ENCODE data around the gene MAGEB10. TPM values are rescaled to one million over a fixed set of nuclear protein-coding genes. Genes with fewer than 3 reads are reported as not detected.
"Not testable (repeated sequence)": the region's sequence is repeated elsewhere in the genome, so short reads cannot be mapped to it uniquely, and the experiment has no call there.

The MAGEB10 gene
- polyA plus RNA-seq, 1 experiment, result not detected

GRCh38 chrX:27797575-27797974 is 10.2 kb upstream of the MAGEB10 start:
- Histone ChIP-seq H3K4me3 (ENCODE audit: low read depth, low read length) (no peak overlapping the region), H3K36me3 (ENCODE audit: control insufficient read depth, insufficient read depth, low read length) (no peaks in the 10 kb centered on the region), H3K27me3 (ENCODE audit: control insufficient read depth, insufficient read depth, low read length) (no peaks in the 10 kb centered on the region)
- POLR2A ChIA-PET, result no interaction called here
- TF ChIP-seq CTCF (IDR thresholded peaks at IDR 0.05; ENCODE audit: insufficient read depth, low read depth, low read length), result no peak
- no peak for DNase-seq (ENCODE audit: low read depth)
- CTCF ChIA-PET, result no interaction called here

- Histone ChIP-seq H3K4me3 (ENCODE audit: low read depth, low read length) (no peak overlapping the region), H3K27me3 (ENCODE audit: control insufficient read depth, insufficient read depth, low read length) (no peaks in the 10 kb centered on the region), H3K36me3 (ENCODE audit: control insufficient read depth, insufficient read depth, low read length) (no peaks in the 10 kb centered on the region)
- CTCF ChIA-PET, result no interaction called here
- POLR2A ChIA-PET, result no interaction called here
- TF ChIP-seq CTCF (IDR thresholded peaks at IDR 0.05; ENCODE audit: insufficient read depth, low read depth, low read length), result no peak
- DNase-seq (ENCODE audit: low read depth), result no peak
Measured at GRCh38 chrX:27808226-27808625, 436 bp downstream of the MAGEB10 start.

GRCh38 chrX:27808991-27809859 is 1.4 kb downstream of the MAGEB10 start:
- CTCF ChIA-PET; H3K27me3 ChIP-seq (ENCODE audit: control insufficient read depth, insufficient read depth, low read length); DNase-seq (ENCODE audit: low read depth); H3K36me3 ChIP-seq (ENCODE audit: control insufficient read depth, insufficient read depth, low read length); H3K4me3 ChIP-seq (ENCODE audit: low read depth, low read length); POLR2A ChIA-PET: not testable (repeated sequence)

GRCh38 chrX:27815209-27815608 is 7.4 kb downstream of the MAGEB10 start:
- no peak for DNase-seq (ENCODE audit: low read depth)
- no peak for TF ChIP-seq CTCF (IDR thresholded peaks at IDR 0.05; ENCODE audit: insufficient read depth, low read depth, low read length)
- no peak overlapping the region for H3K4me3 ChIP-seq (ENCODE audit: low read depth, low read length)
- no peaks in the 10 kb centered on the region for H3K27me3 ChIP-seq (ENCODE audit: control insufficient read depth, insufficient read depth, low read length)
- ChIA-PET CTCF (no interaction called here), POLR2A (no interaction called here)
- H3K36me3 ChIP-seq (ENCODE audit: control insufficient read depth, insufficient read depth, low read length), result no peaks in the 10 kb centered on the region

GRCh38 chrX:27823812-27824211 is 16.0 kb downstream of the MAGEB10 start:
- CTCF ChIA-PET, result no interaction called here
- TF ChIP-seq CTCF (IDR thresholded peaks at IDR 0.05; ENCODE audit: insufficient read depth, low read depth, low read length), result no peak
- no peaks in the 10 kb centered on the region for H3K27me3 ChIP-seq (ENCODE audit: control insufficient read depth, insufficient read depth, low read length)
- no peaks in the 10 kb centered on the region for H3K36me3 ChIP-seq (ENCODE audit: control insufficient read depth, insufficient read depth, low read length)
- no peak for DNase-seq (ENCODE audit: low read depth)
- H3K4me3 ChIP-seq (ENCODE audit: low read depth, low read length), result no peak overlapping the region
- POLR2A ChIA-PET, result no interaction called here

- H3K36me3 ChIP-seq (ENCODE audit: control insufficient read depth, insufficient read depth, low read length), result no peaks in the 10 kb centered on the region
- CTCF ChIA-PET, result no interaction called here
Measured at GRCh38 chrX:27838185-27838584, 30.4 kb downstream of the MAGEB10 start.

More at GRCh38 chrX:27838185-27838584, 30.4 kb downstream of the MAGEB10 start:
- Histone ChIP-seq H3K27me3 (ENCODE audit: control insufficient read depth, insufficient read depth, low read length) (no peaks in the 10 kb centered on the region), H3K4me3 (ENCODE audit: low read depth, low read length) (no peak overlapping the region)
- no peak for DNase-seq (ENCODE audit: low read depth)
- no peak for TF ChIP-seq CTCF (IDR thresholded peaks at IDR 0.05; ENCODE audit: insufficient read depth, low read depth, low read length)
- POLR2A ChIA-PET, result no interaction called here
